Natural killer cell (primary cell): ENCODE data around the gene ENO3. TPM values are rescaled to one million over a fixed set of nuclear protein-coding genes. Genes with fewer than 3 reads are reported as not detected.

Experiments used
- ATAC-seq, 3 donors: fragments of 150-1000 bp in 2 of 3; fragments of 200-7000 bp in 1 of 3; cut with Tn5 transposase; 1 replicate in 1 of 3; 2 replicates in 2 of 3; pipeline ENCODE4 v1.10.0; 2021; ENCODE audit warnings: mild to moderate bottlenecking in 2 of 3, moderate library complexity in 2 of 3
- DNase-seq, 2 donors: peaks; one replicate each; pipeline versions ENCODE4 v3.0.0 to v3.0.0-alpha.2; 2013 to 2021; ENCODE audit warnings: mixed read lengths in 1 of 2
- H3K27ac ChIP-seq: one replicate; pipeline ENCODE4 v1.5.1; 2013; ENCODE audit warnings: mild to moderate bottlenecking, low read length
- H3K27me3 ChIP-seq: one replicate; pipeline ENCODE4 v1.6.1; 2013; ENCODE audit warnings: low read length; ENCODE audit not compliant: control insufficient read depth, insufficient read depth
- H3K36me3 ChIP-seq: one replicate; pipeline ENCODE4 v1.6.1; 2013; ENCODE audit warnings: low read length; ENCODE audit not compliant: control insufficient read depth, insufficient read depth
- H3K4me1 ChIP-seq: one replicate; pipeline ENCODE4 v1.6.1; 2013; ENCODE audit warnings: low read length; ENCODE audit not compliant: control insufficient read depth, insufficient read depth
- H3K4me3 ChIP-seq: one replicate; pipeline ENCODE4 v1.5.1; 2013; ENCODE audit warnings: low read length
- H3K9me3 ChIP-seq: one replicate; pipeline ENCODE4 v1.6.1; 2013; ENCODE audit warnings: low read length; ENCODE audit not compliant: control insufficient read depth, insufficient read depth
- H3K27ac Mint-ChIP-seq, 2 donors: one replicate each; pipeline ENCODE4 v1.8.0; 2022; ENCODE audit warnings: mild to moderate bottlenecking in 2 of 2, mixed read lengths in 2 of 2, moderate library complexity in 1 of 2
- H3K27me3 Mint-ChIP-seq, 2 donors: one replicate each; pipeline ENCODE4 v1.8.0; 2022; ENCODE audit warnings: low read depth in 2 of 2, mixed read lengths in 2 of 2
- H3K36me3 Mint-ChIP-seq: one replicate; pipeline ENCODE4 v1.8.0; 2022; ENCODE audit warnings: mixed read lengths
- H3K4me1 Mint-ChIP-seq, 2 donors: one replicate each; pipeline ENCODE4 v1.8.0; 2022; ENCODE audit warnings: mixed read lengths in 2 of 2
- H3K4me3 Mint-ChIP-seq: one replicate; pipeline ENCODE4 v1.8.0; 2022; ENCODE audit warnings: mild to moderate bottlenecking, moderate library complexity, mixed read lengths
- H3K9me3 Mint-ChIP-seq, 2 donors: one replicate each; pipeline ENCODE4 v1.8.0; 2022; ENCODE audit warnings: mixed read lengths in 2 of 2
- WGBS: methylation state at CpG from one replicate; pipeline ENCODE4 v1.1.7; 2013; ENCODE audit warnings: missing lambda C conversion rate; ENCODE audit not compliant: insufficient coverage; 5-methylcytosine and 5-hydroxymethylcytosine counted together
- intact Hi-C: fragments of 100-400 bp; cut with micrococcal nuclease; formaldehyde crosslinking; loops from one replicate; pipeline ENCODE4 v1.14.2; 2022
- total RNA-seq, 4 donors: library from RNA; stranded (reverse); fragments of 120-200 nt in 1 of 4; gene quantifications; one replicate each; pipeline versions ENCODE4 v1.2.3 to v1.2.4, GENCODE V29; 2013 to 2022
- TF ChIP-seq, protein P1 (sequence below): fragments of 200-600 bp; IDR thresholded peaks from one replicate; pipeline ENCODE4 v1.8.0; 2022; ENCODE audit warnings: antibody characterized with exemption

ENO3 gene
- total RNA-seq, 3 donors from 2014 or later (not counting 1 experiment from before 2014, with no cell fraction given) = 26.1 to 28.4 (median 26.6) TPM

GRCh38 chr17:4949321-4950074, 1.4 kb upstream of the ENO3 start:
- Mint-ChIP-seq H3K27me3 (peaks cover 0 to 2% of the 10 kb centered on the region in 2 donors), H3K36me3 (peaks cover 14% of the 10 kb centered on the region), H3K4me3 (peak overlapping the region; percentile 74), H3K27ac (peak overlapping the region; percentile 87 to 93), H3K4me1 (peaks cover 39 to 46% of the 10 kb centered on the region in 2 donors), H3K9me3 (no peaks in the 10 kb centered on the region)
- H3K9me3 ChIP-seq = no peaks in the 10 kb centered on the region
- no peaks in the 10 kb centered on the region for H3K27me3 ChIP-seq
- H3K4me3 ChIP-seq = peak overlapping the region; percentile 99
- H3K4me1 ChIP-seq = peaks cover 39% of the 10 kb centered on the region
- H3K27ac ChIP-seq = peak overlapping the region; percentile 97
- H3K36me3 ChIP-seq = peaks cover 29% of the 10 kb centered on the region
- peak; percentile 31 to 68 (median 56) for ATAC-seq
- under 1% methylated on average over 67 of the region's 75 CpGs for WGBS
- peak; percentile 79 to 93 for DNase-seq
- intact Hi-C loops = loop anchor here (5.0 kb wide), 1 partner anchor 468 kb away; the partner anchor contains the start of gene NUP88
- TF ChIP-seq, protein P1, sequence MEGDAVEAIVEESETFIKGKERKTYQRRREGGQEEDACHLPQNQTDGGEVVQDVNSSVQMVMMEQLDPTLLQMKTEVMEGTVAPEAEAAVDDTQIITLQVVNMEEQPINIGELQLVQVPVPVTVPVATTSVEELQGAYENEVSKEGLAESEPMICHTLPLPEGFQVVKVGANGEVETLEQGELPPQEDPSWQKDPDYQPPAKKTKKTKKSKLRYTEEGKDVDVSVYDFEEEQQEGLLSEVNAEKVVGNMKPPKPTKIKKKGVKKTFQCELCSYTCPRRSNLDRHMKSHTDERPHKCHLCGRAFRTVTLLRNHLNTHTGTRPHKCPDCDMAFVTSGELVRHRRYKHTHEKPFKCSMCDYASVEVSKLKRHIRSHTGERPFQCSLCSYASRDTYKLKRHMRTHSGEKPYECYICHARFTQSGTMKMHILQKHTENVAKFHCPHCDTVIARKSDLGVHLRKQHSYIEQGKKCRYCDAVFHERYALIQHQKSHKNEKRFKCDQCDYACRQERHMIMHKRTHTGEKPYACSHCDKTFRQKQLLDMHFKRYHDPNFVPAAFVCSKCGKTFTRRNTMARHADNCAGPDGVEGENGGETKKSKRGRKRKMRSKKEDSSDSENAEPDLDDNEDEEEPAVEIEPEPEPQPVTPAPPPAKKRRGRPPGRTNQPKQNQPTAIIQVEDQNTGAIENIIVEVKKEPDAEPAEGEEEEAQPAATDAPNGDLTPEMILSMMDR = no peak

GRCh38 chr17:4950075-4950745, 709 bp upstream of the ENO3 start:
- no peaks in the 10 kb centered on the region for H3K27me3 ChIP-seq
- Mint-ChIP-seq H3K36me3 (peaks cover 12% of the 10 kb centered on the region), H3K9me3 (no peaks in the 10 kb centered on the region), H3K27me3 (peaks cover 0 to 2% of the 10 kb centered on the region in 2 donors), H3K27ac (peak overlapping the region; percentile 87 to 93), H3K4me1 (peaks cover 32 to 39% of the 10 kb centered on the region in 2 donors), H3K4me3 (peak overlapping the region; percentile 87)
- no peaks in the 10 kb centered on the region for H3K9me3 ChIP-seq
- peaks cover 22% of the 10 kb centered on the region for H3K36me3 ChIP-seq
- H3K27ac ChIP-seq = peak overlapping the region; percentile 97
- no peak for DNase-seq
- WGBS = 6% methylated on average over 52 of the region's 52 CpGs
- H3K4me3 ChIP-seq = peak overlapping the region; percentile 56
- intact Hi-C loops = no loop called here
- peak; percentile 13 to 21 (median 17) for ATAC-seq
- TF ChIP-seq, protein P1 = no peak
- peaks cover 32% of the 10 kb centered on the region for H3K4me1 ChIP-seq

DNA sequence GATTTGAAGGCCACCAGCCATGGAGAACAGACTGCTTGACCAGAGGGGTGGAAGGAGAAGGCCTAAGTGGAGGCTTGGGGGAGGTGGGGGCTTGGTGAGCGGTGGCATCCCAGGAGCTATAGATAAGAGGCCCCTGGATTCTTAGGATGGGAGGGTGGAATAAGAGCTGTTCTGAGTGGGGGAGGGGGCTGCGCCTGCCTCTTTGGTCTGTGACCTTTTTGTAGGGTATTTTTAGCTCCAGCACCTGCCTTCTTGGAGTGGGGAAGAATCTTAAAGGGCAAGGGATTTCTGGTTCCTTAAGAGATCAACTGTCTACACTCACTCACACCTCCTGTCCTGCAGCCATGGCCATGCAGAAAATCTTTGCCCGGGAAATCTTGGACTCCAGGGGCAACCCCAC, 567 bp downstream of the ENO3 start:
- Mint-ChIP-seq H3K9me3 (no peaks in the 10 kb centered on the region), H3K36me3 (peaks cover 4% of the 10 kb centered on the region), H3K4me3 (peak overlapping the region; percentile 87), H3K27ac (peak overlapping the region; percentile 87 to 93), H3K27me3 (peaks cover 0 to 2% of the 10 kb centered on the region in 2 donors), H3K4me1 (peaks cover 19 to 29% of the 10 kb centered on the region in 2 donors)
- intact Hi-C loops = no loop called here
- DNase-seq (no peak), ATAC-seq (no peak)
- 97% methylated on average over 3 of the region's 3 CpGs for WGBS
- Histone ChIP-seq H3K4me3 (no peak overlapping the region), H3K27ac (no peak overlapping the region), H3K36me3 (peaks cover 10% of the 10 kb centered on the region), H3K27me3 (no peaks in the 10 kb centered on the region), H3K4me1 (peaks cover 21% of the 10 kb centered on the region), H3K9me3 (no peaks in the 10 kb centered on the region)
- TF ChIP-seq, protein P1 = no peak
